H4 (cell line): ENCODE measurements around the gene RSPO4. TPM values are rescaled to one million over a fixed set of nuclear protein-coding genes. Genes with fewer than 3 reads are reported as not detected.

Source experiments
- DNase-seq: peaks from one replicate; pipeline ENCODE4 v3.0.0-alpha.2; 2015; ENCODE audit warnings: low spot score
- total RNA-seq: library from RNA; depleted of rRNA; stranded (reverse); fragments of >200 nt; shearing (Covaris generic); gene quantifications from 2 replicates; pipeline ENCODE4 v1.2.3, GENCODE V29; 2014

Gene RSPO4
- total RNA-seq, 1 experiment from 2014 or later, result not detected

DNA sequence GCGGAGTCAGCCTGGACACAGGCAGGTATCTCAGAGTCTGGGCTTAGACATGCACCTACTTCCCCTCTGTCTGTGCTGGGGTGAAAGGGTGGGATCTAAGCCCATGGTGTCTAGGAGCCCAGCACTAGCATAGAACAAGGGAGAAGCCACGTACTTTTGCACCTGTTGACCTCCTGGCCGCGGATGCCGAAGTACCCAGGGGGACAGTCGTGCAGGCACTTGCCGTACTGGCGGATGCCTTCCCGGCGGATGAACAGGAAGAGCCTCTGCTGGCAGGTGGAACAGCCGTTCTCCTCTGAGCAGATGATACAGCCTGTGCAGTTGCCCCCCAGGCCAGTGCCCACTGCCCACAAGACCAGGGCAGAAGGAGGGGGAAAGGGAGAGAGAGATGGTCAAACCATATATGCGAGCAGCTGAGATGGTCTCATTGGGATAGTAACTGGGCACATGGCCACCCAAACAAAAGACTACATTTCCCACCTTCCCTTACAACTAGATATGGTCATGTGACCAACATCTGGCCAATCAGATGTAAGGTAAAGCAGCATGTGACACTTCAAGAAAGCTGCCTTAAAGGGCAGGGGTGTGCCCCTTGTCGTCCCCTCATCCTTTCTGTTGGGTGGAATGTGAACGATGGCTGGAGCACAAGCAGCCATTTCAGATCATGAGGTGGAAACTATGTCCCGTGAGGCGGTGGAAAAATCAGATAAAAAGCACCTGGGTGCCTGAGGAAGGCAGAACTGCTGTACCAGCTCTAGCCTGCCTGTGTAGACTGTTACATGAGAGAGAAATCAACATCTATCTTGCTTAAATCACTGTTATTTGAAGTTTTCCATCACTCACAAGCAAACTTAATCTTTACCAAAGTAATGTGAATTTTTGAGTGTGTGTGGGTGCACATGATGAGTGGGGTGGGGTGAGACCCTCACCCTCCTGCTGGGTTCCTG, 34.0 kb downstream of the RSPO4 start:
- DNase-seq, result peak; percentile 48

DNA sequence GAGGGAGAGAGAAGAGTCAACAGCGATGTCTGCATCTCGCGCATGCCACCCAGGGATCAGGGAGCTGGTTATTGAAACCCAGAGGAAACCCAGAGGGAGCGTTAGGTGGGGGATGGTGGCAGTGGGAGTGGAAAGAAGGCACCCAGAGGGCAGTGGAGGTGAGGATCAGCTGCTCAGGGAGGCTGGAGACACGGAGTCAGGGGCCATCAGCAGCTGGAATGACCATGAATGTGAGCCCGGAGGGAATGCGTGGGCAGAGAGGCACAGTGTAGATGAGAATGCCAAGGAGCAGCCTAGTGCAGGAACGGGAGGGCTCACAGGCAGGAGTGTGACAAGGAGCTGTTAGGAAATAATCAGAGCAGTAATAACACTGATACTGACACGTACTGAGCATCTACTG, 36.2 kb downstream of the RSPO4 start:
- DNase-seq, result no peak

DNA sequence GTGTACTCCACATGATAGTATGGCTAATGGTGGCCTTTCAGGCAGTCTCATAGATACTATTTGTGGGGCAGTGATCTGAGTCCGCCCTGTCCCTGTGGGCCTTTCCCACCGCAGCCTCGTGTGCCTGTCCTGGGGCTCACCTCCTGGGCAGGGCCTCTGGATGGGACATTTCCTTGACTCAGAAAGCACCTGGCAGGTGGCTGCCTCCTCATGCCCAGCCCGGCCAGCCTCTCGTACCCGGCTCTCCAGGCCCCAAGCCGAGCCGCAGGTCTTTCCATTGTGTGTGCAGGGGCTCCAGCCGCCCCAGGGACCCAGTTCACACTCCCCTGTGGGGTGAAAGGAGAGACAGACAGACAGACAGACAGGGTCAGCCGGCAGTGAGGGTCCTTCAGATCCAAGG, 38.3 kb downstream of the RSPO4 start:
- DNase-seq, result no peak

DNA sequence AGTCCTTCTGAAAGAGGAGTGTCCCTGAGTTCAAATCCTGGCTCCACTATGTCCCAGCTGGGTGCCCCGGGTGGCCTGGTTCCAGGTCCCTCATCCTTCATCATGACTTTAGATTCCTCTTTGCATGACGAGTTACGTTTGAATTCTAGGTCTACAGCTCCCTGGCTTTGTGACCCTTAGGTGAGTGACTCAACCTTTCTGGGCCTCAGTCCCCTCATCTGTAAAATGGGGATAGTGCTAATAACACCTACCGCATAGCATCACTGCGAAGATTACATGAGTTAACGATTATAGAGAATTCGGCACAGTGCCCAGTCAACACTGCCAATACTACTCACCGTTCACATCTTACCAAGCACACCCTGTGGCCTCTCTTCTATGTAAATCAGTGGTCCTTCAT, 39.4 kb downstream of the RSPO4 start:
- DNase-seq, result no peak

DNA sequence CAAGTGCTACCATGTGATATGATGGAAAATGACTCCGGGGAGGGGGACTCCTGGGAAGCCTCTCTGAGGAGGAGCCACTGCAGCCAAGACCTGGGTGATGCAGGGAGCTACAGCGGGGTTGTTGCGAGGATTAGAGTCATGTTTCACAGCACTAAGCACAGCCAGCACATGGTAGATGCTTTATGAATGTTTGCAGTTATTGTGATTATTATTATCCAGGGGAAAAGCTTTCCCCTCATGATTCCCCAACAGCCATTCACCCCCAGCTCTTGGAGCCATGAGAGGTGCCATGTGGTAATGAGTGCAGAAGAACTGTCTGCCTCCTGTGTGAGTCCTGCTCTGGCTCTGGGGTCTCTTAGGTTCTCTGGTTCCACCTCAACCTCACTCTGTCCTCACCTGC, 39.9 kb downstream of the RSPO4 start:
- DNase-seq, result no peak

DNA sequence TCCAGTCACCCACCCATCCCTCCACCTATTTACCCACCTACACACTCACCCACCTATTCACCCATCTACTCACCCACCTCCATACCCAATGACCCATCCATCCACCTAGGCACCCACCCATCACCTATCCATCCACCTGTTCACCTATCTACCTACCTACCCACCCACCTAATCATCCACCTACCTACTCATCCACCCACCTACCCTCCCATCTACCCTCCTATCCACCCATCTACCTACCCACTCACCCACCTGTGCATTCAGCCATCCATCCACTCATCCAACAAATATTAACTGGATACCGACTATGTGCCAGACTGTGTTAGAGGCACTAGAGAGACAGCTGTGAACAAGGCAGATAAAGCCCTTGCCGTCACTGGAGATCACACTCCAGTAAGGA, 40.3 kb downstream of the RSPO4 start:
- no peak for DNase-seq

DNA sequence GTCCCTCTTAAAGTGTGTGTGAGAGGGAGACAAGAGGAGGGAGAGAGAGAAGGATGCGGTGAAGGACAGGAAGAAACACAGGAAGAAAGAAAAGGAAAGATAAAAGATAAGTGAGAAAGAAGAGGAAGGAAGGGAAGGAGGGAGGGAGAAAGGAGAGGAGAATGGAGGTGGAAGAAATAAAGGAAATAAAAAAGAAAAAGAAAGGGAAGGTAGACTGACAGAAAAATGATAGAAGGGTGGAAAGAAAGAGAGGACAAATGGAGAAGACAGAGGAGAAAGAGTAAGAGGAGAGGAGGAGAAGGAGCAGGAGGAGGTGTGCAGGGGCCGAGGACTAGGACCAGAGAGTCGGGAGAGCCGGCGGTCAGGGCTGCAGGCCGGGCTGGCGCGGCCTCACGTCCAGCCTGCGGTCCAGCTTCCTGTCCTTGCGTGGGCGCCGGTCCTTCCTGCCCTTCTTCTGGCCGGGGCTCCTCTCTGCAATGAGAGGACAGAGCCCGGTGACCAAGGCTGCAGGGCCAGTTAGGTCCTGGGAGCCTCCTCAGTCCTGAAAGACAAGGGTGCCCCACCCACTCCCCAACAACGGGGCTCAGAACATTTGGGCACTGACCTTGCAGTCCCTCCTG, 42.0 kb downstream of the RSPO4 start:
- DNase-seq, result no peak

DNA sequence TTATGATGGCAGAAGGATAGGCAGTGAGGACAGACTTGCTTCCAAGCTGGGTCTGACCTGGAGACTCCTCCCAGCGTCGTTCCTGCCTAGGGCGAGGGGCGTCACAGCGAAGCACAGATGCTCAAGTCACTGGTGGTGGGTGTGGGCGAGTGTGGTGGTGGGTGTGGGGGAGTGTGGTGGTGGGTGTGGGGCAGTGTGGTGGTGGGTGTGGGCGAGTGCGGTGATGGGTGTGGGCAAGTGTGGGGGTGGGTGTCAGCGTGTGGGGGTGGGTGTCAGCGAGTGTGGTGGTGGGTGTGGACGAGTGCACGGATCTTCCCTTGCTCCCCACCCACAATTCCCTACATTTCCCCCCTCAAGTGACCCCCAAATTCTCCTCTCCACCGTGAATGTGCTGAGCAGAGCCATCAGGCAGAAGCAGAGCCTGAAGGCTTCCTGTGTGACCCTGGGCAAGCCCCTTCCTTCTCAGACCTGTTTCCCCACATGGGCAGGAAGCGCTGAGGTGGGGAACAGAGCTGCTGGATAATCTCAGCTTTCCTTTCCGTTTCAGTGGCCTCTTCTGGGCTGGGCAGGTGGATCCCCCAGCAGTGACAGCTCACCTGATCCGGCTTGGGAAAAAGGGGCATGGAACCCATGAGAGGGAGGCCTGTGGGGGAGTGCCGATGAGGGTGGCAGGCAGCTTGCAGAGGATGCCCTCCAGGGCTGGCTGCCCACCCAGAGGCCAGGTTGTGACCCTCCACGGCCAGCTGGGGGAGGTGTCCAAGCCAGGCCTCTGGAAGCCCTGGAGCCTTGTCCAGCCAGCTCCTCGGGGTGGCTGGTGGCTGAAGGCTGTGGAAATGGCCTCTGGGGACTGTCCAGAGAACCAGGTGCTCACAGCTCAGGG, 42.9 kb downstream of the RSPO4 start:
- DNase-seq, result no peak

DNA sequence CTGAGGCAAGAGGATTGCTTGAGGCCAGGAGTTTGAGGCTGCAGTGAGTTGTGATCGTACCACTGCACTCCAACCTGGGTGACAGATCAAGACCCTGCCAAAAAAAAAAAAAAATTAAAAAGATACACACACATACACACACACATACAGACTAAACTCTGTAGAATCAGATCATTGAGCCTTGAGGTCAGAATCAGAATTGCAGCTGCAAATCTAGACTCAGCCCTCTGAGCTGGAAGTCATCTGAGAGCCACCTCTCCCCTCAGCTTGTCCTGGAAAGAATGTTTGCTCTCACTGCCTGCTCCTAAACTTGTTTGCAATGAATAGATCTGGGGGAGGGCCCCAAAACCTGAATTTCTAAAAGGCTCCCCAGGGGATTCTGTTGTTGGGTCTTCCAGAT, 44.6 kb downstream of the RSPO4 start:
- DNase-seq, result no peak

DNA sequence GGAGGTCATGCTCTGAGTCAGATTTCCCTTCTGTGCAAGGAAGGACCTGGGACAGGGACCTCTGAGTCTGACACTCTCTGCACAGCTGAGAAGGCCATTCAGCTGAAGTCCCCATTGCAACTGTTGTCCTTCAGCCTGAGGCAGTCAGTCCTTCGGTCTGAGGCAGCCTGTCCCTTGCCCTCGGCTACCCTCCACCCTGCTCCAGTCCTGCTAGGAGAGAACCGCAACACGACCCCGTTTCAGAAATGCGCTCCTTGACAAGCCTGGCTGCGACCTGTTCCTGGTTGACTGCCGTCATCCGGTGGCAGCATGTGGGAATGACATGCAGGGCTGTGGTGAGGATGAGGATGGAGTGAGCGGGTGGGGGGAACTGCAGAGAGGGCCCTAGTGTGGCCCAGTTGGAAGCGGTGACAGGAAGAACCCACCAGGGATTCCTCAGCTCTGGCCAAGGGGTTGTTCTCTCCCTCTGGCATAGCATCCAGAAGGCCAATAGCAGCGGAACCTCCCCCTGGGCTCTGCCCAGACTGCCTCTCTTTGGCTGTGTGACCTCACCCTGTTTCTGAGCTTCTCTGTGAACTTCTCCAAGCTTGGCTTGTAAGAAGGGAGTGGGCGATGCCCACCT, 45.7 kb downstream of the RSPO4 start:
- peak; percentile 61 for DNase-seq

DNA sequence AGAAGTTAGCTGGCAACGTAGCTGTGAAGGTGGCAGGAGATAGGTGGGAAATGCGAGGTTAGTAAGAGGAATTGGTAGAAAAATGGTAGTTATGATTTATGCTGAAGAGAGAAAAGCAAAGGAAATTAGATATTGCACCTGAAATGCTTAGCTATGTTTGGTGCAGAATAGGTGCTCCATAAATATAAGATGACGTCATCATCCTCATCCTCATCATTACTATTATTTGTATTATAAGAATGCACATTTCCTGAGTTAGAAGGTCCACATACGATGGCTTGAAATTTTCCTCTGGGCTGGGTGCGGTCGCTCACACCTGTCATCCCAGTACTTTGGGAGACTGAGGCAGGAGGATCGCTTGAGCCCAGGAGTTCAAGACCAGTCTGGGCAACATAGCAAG, 46.5 kb downstream of the RSPO4 start:
- DNase-seq, result no peak

DNA sequence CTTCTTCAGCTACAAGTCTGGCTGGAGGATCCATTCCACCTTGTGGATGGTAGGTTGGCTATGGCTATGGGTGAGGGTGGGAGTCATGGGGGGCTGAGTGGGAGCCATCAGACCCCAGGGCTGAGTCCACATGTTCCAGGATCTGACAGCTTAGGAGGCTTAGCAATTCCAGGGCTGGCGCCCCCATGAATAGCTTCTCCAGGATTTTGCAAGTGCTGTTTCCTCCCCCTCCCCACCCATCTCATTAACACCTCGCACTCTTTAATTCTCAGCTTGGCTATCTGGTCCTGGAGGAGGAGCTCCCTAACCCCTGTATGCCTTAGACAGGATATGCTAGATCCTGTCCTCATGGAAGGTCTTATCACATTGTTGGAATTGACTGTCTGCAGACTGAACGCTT, 47.0 kb downstream of the RSPO4 start:
- DNase-seq, result no peak

DNA sequence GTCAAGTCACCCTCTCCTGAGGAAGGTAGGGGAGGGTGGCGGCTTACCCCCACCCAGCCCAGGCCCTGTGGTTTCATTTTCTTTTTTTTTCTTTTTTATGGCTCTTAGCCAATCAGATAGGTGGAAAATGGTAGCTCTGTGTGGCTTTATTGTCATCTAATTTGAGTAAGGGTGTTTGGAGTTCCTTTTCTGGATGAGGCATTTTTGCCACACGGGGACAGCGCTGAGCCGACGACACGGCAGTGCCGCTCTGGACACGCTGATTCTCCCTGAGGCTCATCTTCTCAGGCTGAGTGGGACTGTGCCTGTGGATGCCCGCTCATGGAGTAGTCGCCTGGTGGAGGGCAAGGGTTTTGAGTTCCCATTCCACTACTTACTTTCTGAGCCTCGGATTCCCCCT, 48.4 kb downstream of the RSPO4 start:
- DNase-seq, result peak; percentile 21

DNA sequence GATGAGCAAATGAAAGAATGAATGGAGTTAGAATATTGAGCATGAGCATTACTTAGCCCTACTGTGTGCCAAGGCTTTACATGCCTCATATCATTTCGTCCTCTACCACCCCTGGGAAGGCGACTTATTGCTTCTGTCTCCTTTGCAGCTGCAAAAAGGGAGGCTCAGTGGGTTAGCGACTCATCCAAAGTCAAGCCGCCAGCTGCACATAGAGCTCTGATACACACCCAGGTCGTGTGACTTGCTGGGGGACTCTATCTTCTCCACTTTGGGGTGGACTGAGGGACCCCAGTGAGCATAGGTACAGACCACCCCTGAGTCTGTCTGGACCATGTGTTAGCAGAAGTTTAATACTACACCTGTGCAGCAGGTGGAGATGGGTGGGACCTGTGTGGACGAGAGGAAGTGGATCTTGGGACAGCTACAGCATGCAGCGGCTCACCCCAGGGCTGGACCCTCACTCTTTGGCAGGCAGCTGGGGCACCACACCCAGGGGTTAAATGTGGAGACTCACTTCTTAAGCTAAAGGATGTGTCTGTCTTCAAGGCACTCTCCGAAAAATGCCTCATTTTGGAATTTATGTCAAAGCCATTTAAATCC, 49.8 kb downstream of the RSPO4 start:
- DNase-seq, result no peak

DNA sequence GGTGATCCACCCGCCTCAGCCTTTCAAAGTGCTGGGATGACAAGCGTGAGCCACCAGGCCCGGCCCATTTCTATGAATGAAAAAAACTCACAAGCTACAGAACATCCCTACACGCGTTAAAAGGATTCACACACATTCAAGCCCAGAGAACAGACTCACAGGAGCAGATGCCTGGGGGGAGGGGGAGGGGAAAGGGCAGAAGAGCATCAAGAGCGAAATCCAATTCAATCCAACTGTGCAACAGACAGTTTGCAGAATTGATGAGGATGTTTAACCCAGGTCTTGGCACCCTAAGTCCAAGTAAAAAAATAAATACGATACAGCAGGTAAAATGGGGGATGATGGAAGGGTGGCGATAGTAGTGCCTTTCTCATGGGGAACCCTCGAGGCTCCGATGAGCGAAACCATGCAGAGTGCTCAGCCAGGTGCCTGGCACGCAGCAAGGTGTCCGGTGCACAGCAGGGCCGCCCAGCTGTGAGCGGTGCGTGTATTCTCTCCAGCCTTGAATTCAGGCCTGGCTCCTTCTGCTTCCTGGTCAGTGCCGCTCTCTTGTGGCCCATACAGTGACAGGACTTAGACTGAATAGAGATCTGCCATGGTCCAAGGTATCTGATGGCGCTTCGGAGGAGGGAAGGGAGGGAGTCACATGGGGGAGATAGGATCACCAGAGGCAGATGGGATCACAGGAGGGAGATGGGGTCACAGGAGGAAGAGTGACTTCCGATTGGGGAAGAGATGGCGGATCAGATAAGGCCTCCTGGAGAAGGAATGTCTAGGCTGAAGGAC, 50.5 kb downstream of the RSPO4 start:
- no peak for DNase-seq

DNA sequence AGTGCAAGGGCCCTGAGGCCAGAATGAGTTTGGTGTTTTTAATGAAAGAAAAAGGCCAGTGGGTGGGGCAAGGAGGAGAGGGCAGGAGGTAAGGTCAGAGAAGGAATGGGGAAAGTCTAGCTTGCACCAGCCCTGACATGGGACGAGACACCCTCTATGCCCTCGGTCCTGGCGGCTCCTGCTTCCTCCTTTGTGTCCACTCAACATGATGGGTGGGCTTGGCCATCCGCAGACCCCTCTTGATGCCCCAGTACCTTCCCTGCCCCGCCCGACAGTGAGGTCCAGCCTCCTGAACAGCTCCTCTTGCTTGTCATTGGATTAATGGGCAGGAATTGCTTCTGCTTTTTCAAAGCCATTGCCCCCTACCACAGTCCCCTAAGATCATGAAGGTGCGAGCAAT, 52.4 kb downstream of the RSPO4 start:
- no peak for DNase-seq

DNA sequence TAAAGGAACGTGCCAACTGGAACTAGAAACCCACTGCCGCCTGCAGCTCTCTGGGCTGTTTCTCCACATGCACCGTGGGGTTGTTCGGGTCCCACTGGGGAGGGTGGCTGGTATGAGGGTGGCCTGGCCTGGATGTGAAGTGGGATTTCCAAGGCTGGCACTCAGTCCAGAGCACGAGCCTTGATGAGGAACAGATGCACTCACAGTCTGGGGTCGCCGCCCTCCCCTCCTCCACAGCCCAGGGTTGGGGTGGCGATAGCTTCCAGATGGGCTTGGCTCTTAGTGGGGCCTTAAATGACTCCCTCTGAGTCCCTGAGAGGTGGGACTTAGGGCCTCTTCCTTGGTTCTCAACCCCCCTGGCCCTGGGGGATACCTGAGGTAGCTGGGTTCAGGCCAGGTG, 55.3 kb downstream of the RSPO4 start:
- DNase-seq, result no peak

DNA sequence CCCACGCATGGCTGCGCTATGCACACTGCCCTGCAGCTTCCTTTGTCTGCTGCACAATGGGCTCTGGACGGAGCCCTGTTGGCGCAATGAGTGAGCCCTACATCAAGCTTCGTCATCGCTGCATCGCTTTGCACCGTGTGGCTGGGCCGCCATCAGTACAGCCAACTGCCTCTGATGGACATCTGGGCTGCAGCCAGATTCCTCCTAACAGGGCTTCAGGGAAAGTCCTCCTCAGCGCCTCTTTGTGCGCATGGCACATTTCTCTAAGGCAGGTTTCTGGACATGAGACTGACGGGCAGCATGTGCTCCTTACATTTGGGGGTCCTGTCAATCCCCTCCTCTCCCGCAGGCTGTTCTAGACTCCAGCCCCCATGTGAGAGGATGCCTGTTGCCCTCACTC, 56.3 kb downstream of the RSPO4 start:
- no peak for DNase-seq

DNA sequence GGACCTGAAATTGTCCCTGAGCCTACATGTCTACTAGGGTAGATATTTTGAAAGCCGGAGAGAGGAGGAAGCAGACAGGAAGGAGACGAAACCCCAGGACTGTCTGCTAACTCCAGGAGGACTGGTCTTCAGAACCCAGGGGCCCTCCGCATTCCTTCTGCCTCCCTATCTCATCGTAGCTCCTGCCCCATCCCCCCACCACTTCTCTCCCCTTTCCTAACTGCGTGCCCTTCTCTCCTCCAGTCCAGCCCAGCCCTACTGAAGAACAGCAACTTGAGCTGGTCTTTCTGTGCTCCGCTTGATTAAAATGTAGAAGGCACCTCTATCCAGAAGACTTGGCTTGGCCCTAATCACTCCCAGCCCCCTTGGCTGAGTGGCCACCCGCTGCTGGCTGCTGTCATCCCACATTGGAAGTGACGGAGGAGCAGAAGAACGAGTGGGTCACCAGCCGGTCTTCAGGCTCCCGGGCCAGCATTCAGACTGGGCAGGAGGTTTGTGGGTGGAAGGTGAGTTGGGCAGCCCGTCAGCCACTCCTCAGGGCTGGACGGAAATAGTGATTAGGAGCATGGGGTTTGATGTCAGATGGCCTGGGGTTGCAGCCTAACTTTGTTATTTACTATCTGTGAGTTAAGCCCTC, 57.2 kb downstream of the RSPO4 start:
- DNase-seq, result no peak

DNA sequence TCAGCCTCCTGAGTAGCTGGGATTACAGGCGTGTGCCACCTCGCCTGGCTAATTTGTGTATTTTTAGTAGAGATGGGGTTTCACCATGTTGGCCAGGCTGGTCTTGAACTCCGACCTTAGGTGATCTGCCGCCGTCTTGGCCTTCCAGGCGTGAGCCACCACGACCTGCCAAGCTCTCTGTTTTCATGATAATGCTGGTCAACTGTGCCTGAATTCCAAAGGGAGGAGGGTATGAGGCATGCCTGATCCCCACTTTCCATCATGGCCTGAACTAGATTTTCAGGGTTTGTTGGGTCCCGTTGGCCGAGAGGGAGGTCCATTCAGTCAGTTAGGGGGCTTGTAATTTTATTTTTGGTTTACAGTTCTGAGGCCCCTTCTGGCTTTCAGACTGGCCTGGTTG, 58.0 kb downstream of the RSPO4 start:
- DNase-seq, result no peak
